ENCODE measurements around the gene PCAT7.

DNA sequence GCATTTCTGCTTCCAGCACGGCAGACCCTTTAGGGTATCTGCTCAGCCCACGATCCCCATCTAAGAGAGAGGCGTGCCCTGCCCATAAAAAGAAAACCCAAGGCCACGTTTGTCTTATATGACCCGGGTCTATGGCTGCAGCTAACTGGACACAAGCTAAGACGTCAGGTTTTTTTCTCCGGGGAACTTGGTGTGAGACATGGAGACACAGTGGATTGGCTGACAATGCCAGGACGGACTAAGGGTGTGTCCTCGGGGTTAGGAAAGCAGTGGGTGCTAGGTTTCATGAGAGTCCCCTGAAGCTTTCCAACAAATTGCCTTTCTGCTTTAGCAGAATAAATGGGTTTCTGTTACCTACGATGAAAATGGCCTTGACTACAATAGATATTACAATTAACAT, 45.8 kb downstream of the PCAT7 start:
- TF ChIP-seq, protein P1, sequence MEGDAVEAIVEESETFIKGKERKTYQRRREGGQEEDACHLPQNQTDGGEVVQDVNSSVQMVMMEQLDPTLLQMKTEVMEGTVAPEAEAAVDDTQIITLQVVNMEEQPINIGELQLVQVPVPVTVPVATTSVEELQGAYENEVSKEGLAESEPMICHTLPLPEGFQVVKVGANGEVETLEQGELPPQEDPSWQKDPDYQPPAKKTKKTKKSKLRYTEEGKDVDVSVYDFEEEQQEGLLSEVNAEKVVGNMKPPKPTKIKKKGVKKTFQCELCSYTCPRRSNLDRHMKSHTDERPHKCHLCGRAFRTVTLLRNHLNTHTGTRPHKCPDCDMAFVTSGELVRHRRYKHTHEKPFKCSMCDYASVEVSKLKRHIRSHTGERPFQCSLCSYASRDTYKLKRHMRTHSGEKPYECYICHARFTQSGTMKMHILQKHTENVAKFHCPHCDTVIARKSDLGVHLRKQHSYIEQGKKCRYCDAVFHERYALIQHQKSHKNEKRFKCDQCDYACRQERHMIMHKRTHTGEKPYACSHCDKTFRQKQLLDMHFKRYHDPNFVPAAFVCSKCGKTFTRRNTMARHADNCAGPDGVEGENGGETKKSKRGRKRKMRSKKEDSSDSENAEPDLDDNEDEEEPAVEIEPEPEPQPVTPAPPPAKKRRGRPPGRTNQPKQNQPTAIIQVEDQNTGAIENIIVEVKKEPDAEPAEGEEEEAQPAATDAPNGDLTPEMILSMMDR (IDR thresholded peaks at IDR 0.05) = no peak
- TF ChIP-seq EP300 (IDR thresholded peaks at IDR 0.05; ENCODE audit: low read depth) (no peak), POLR2AphosphoS5 (IDR thresholded peaks at IDR 0.05) (no peak), POLR2A (IDR thresholded peaks at IDR 0.05) (no peak)

All from transverse colon (tissue), 4 donors.